Measurements from ENCODE around the gene MTR.

DNA sequence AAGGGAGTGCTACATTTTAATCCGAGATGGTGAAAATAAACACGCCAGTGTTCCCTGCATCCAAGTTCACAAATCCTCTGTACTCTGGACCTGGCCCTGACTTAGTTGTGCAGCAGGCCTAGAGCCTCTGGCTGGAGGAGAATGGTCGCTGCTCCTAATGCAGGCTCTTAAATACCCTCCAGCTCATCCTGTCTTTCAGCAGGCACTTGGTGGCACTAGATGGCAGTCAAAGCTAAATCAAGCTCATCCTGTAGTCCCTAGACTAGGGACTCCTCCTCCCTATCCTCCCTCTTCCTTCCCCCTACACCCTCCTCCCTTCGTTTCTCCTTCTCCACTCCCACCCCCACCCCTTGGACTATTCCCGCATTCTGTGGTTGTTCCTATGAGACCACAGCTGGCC lies 41.6 kb upstream of the MTR start:
- TF ChIP-seq POLR2A (IDR thresholded peaks at IDR 0.05; ENCODE audit: low read depth, low read length) (no peak), TAF1 (IDR thresholded peaks at IDR 0.05; ENCODE audit: borderline replicate concordance, low read depth, low read length) (no peak)

All from GM12892 (cell line).